ENCODE measurements around the gene HLA-DOB.

Gene HLA-DOB

GRCh38 chr6:32763421-32763820 lies 53.4 kb downstream of the HLA-DOB start, which contains the start of gene HLA-DQB2:
TSS of gene HLA-DQB2 (minus strand) at chr6:32763532. CDS start at chr6:32763470, 62 bp downstream.
- H3K27me3 Mint-ChIP-seq: peaks cover 41% of the 10 kb centered on the region
- H3K4me3 Mint-ChIP-seq: no peak within 1 kb of the TSS
- H3K36me3 Mint-ChIP-seq (ENCODE audit: low read depth): no peaks in the 10 kb centered on the region

More at GRCh38 chr6:32763421-32763820, 53.4 kb downstream of the HLA-DOB start, which contains the start of gene HLA-DQB2:
- H3K27ac Mint-ChIP-seq: no peak within 1 kb of the TSS
- H3K9me3 Mint-ChIP-seq: no peaks in the 10 kb centered on the region
- H3K4me1 Mint-ChIP-seq (ENCODE audit: low read depth): no peaks in the 10 kb centered on the region
